B cell (primary cell): ENCODE results near the gene PPP4R3A. TPM values are rescaled to one million over a fixed set of nuclear protein-coding genes. Genes with fewer than 3 reads are reported as not detected.

Experiments
- ATAC-seq: fragments of 200-7000 bp; cut with Tn5 transposase; one replicate; pipeline ENCODE4 v1.10.0; 2021; ENCODE audit warnings: low read depth, mild to moderate bottlenecking, moderate number of reproducible peaks, moderate library complexity
- CTCF ChIA-PET: fragments of 350-600 bp; sonication (Branson Sonifier 250); formaldehyde crosslinking; loops from one replicate; lab custom pipeline; 2021; ENCODE audit warnings: antibody characterized with exemption, inconsistent platforms; lab: Charles Lee
- POLR2A ChIA-PET: fragments of 350-600 bp; sonication (Branson Sonifier 250); formaldehyde crosslinking; loops from one replicate; lab custom pipeline; 2021; ENCODE audit warnings: antibody characterized with exemption; lab: Charles Lee
- DNase-seq: peaks from one replicate; pipeline ENCODE4 v3.0.0; 2013
- H2AFZ ChIP-seq: 2 replicates; pipeline ENCODE4 v1.6.1; 2012; ENCODE audit warnings: mild to moderate bottlenecking, low read depth, low read length; ENCODE audit not compliant: insufficient read depth, poor library complexity, severe bottlenecking
- H3K27ac ChIP-seq, 2 donors: 1 replicate in 1 of 2; 2 replicates in 1 of 2; pipeline ENCODE4 v1.5.1; 2012 to 2013; ENCODE audit warnings: low read length in 2 of 2, mild to moderate bottlenecking in 2 of 2, moderate library complexity in 1 of 2
- H3K27me3 ChIP-seq, 4 experiments: fragments of 200-600 bp in 1 of 4; sonication (generic) in 1 of 4; replicated peaks in 1 of 4; 1 replicate in 2 of 4; 2 replicates in 2 of 4; pipeline versions ENCODE4 v1.6.1 to v1.7.0; 2013 to 2016; ENCODE audit warnings: low read length in 3 of 4, mild to moderate bottlenecking in 2 of 4, mixed read lengths in 1 of 4, moderate library complexity in 1 of 4; ENCODE audit not compliant: insufficient read depth in 4 of 4, control insufficient read depth in 3 of 4; ENCODE audit errors: control extremely low read depth in 1 of 4
- H3K36me3 ChIP-seq, 2 experiments: replicated peaks in 1 of 2; 1 replicate in 1 of 2; 2 replicates in 1 of 2; pipeline versions ENCODE4 v1.6.1 to v1.7.1; 2013; ENCODE audit warnings: low read length in 1 of 2; ENCODE audit not compliant: insufficient read depth in 2 of 2, control insufficient read depth in 1 of 2; ENCODE audit errors: control extremely low read depth in 1 of 2, extremely low read depth in 1 of 2
- H3K4me1 ChIP-seq, 2 donors: fragments of 200-600 bp in 1 of 2; sonication (generic) in 1 of 2; 1 replicate in 1 of 2; 2 replicates in 1 of 2; pipeline versions ENCODE4 v1.5.1 to v1.6.1; 2013 to 2017; ENCODE audit warnings: low read length in 2 of 2; ENCODE audit not compliant: control insufficient read depth in 2 of 2, insufficient read depth in 2 of 2
- H3K4me2 ChIP-seq: replicated peaks from 2 replicates; pipeline ENCODE3; 2012; ENCODE audit warnings: mild to moderate bottlenecking, low read depth, low read length; ENCODE audit not compliant: poor library complexity, severe bottlenecking
- H3K4me3 ChIP-seq, 5 experiments: fragments of 200-600 bp in 1 of 5; sonication (generic) in 1 of 5; 1 replicate in 3 of 5; 2 replicates in 2 of 5; pipeline versions ENCODE4 v1.5.1 to v1.7.0; 2011 to 2016; ENCODE audit warnings: low read length in 4 of 5, mild to moderate bottlenecking in 4 of 5, low read depth in 2 of 5, control low read depth in 1 of 5, moderate library complexity in 1 of 5; ENCODE audit not compliant: insufficient read depth in 1 of 5; ENCODE audit errors: control extremely low read depth in 1 of 5, extremely low read depth in 1 of 5
- H3K79me2 ChIP-seq: fragments of 200-600 bp; sonication (generic); one replicate; pipeline ENCODE4 v1.6.0; 2016; ENCODE audit warnings: low read length; ENCODE audit not compliant: control insufficient read depth, insufficient read depth
- H3K9ac ChIP-seq: fragments of 200-600 bp; sonication (generic); 2 replicates; pipeline ENCODE4 v1.6.1; 2017; ENCODE audit warnings: mild to moderate bottlenecking, low read length, moderate library complexity
- H3K9me3 ChIP-seq, 3 donors: one replicate each; pipeline versions ENCODE4 v1.6.1 to v1.7.1; 2013; ENCODE audit warnings: low read length in 2 of 3; ENCODE audit not compliant: control insufficient read depth in 2 of 3, insufficient read depth in 1 of 3; ENCODE audit errors: control extremely low read depth in 1 of 3
- H4K20me1 ChIP-seq: 2 replicates; pipeline ENCODE4 v1.6.0; 2012; ENCODE audit warnings: mild to moderate bottlenecking, low read length; ENCODE audit not compliant: insufficient read depth, control insufficient read depth, poor library complexity, severe bottlenecking
- H3K27ac Mint-ChIP-seq: one replicate; pipeline ENCODE4 v1.8.0; 2021; ENCODE audit warnings: mixed read lengths
- H3K27me3 Mint-ChIP-seq: one replicate; pipeline ENCODE4 v1.8.0; 2021; ENCODE audit warnings: mixed read lengths
- H3K4me1 Mint-ChIP-seq: one replicate; pipeline ENCODE4 v1.8.0; 2021; ENCODE audit warnings: mixed read lengths
- H3K4me3 Mint-ChIP-seq: one replicate; pipeline ENCODE4 v1.8.0; 2021; ENCODE audit warnings: mixed read lengths
- H3K9me3 Mint-ChIP-seq: one replicate; pipeline ENCODE4 v1.8.0; 2022; ENCODE audit warnings: mixed read lengths; ENCODE audit not compliant: insufficient read depth
- CTCF ChIP-seq: fragments of 200-600 bp; IDR thresholded peaks from one replicate; pipeline ENCODE4 v1.8.0; 2022; ENCODE audit warnings: antibody characterized with exemption, mild to moderate bottlenecking
- EZH2 ChIP-seq: IDR thresholded peaks from 2 replicates; pipeline ENCODE4 v1.6.1; 2012; ENCODE audit warnings: borderline replicate concordance, low read depth, mild to moderate bottlenecking, moderate library complexity, low read length; ENCODE audit not compliant: insufficient read depth, poor library complexity, severe bottlenecking
- WGBS: methylation state at CpG from one replicate; pipeline ENCODE4 v1.1.5; 2013; ENCODE audit warnings: missing lambda C conversion rate; ENCODE audit not compliant: insufficient coverage; 5-methylcytosine and 5-hydroxymethylcytosine counted together
- intact Hi-C: fragments of 100-400 bp; cut with micrococcal nuclease; formaldehyde crosslinking; loops from one replicate; pipeline ENCODE4 v1.10.0; 2022
- polyA plus RNA-seq: library from polyadenylated mRNA; depleted of rRNA; stranded (reverse); fragments of >200 nt; gene quantifications from 2 replicates; pipeline ENCODE4 v1.2.3, GENCODE V29; 2012
- total RNA-seq, 2 donors: library from RNA; stranded (reverse); fragments of 120-200 nt in 1 of 2; gene quantifications; 1 replicate in 1 of 2; 2 replicates in 1 of 2; pipeline versions ENCODE4 v1.2.3 to v1.2.4, GENCODE V29; 2013 to 2022

The PPP4R3A gene
- total and polyA plus RNA-seq, 2 donors (not counting 1 experiment from before 2014, with no cell fraction given): 80.6 to 189 TPM

- Histone ChIP-seq H3K79me2 (peaks cover 88% of the 10 kb centered on the region), H3K4me3 (peak overlapping the region in 1 of 5 experiments; percentile 2), H3K4me1 (peaks cover 69 to 80% of the 10 kb centered on the region in 2 donors), H3K36me3 (peaks cover 0 to 47% of the 10 kb centered on the region in 2 experiments), H4K20me1 (peaks cover 65% of the 10 kb centered on the region), H3K9me3 (no peaks in the 10 kb centered on the region), H2AFZ (no peak overlapping the region), H3K27me3 (no peaks in the 10 kb centered on the region), H3K9ac (no peak overlapping the region), H3K4me2 (peak overlapping the region; percentile 90), H3K27ac (peak overlapping the region; percentile 48 to 91)
- POLR2A ChIA-PET: interaction anchor here (0.9 kb wide), 1 partner anchor 9 kb away, joined by 3 read pairs; no protein-coding TSS in a partner anchor
- peaks cover 72% of the 10 kb centered on the region for H3K4me1 Mint-ChIP-seq
- H3K9me3 Mint-ChIP-seq: no peaks in the 10 kb centered on the region
- ATAC-seq (no peak), DNase-seq (no peak)
- CTCF ChIA-PET: interaction anchor here (0.7 to 19.8 kb wide), 3 partner anchors 15 to 87 kb away, joined by 3 to 289 read pairs (median 3); no protein-coding TSS in a partner anchor
- intact Hi-C loops: no loop called here
- peak overlapping the region; percentile 94 for H3K27ac Mint-ChIP-seq
- H3K27me3 Mint-ChIP-seq: no peaks in the 10 kb centered on the region
- WGBS: 100% methylated on average over 1 of the region's 5 CpGs
- peak overlapping the region; percentile 36 for H3K4me3 Mint-ChIP-seq
- no peak for TF ChIP-seq CTCF
- TF ChIP-seq EZH2: no peak
Measured at GRCh38 chr14:91412939-91413338, 97.2 kb downstream of the PPP4R3A start.

- peak; percentile 8 for ATAC-seq
- Histone ChIP-seq H3K9ac (peak overlapping the region; percentile 9), H3K4me1 (peaks cover 78 to 95% of the 10 kb centered on the region in 2 donors), H3K9me3 (no peaks in the 10 kb centered on the region), H3K36me3 (peaks cover 0 to 66% of the 10 kb centered on the region in 2 experiments), H3K4me3 (peak overlapping the region in 3 of 5 experiments; percentile 12 to 41 (median 13)), H3K27me3 (no peaks in the 10 kb centered on the region), H3K79me2 (peaks cover 100% of the 10 kb centered on the region), H3K27ac (peak overlapping the region in 1 of 2 donors; percentile 75), H3K4me2 (peak overlapping the region; percentile 62), H4K20me1 (peaks cover 85% of the 10 kb centered on the region), H2AFZ (no peak overlapping the region)
- intact Hi-C loops: no loop called here
- peak overlapping the region; percentile 93 for H3K27ac Mint-ChIP-seq
- no peaks in the 10 kb centered on the region for H3K9me3 Mint-ChIP-seq
- H3K4me1 Mint-ChIP-seq: peaks cover 80% of the 10 kb centered on the region
- CTCF ChIA-PET: interaction anchor here (1.0 to 19.8 kb wide), 3 partner anchors 11 to 85 kb away, joined by 3 to 289 read pairs (median 4); no protein-coding TSS in a partner anchor
- H3K27me3 Mint-ChIP-seq: no peaks in the 10 kb centered on the region
- POLR2A ChIA-PET: no interaction called here
- no peak for TF ChIP-seq CTCF
- no peak for TF ChIP-seq EZH2
- peak; percentile 47 for DNase-seq
- peak overlapping the region; percentile 84 for H3K4me3 Mint-ChIP-seq
- WGBS: 51% methylated on average over 12 of the region's 12 CpGs
Measured at GRCh38 chr14:91410771-91411536, 99.2 kb downstream of the PPP4R3A start.
